Gastrocnemius medialis (tissue), 4 donors: Measurements from ENCODE around the gene ZDHHC8. TPM values are rescaled to one million over a fixed set of nuclear protein-coding genes. Genes with fewer than 3 reads are reported as not detected.

Experiments used
- ATAC-seq, 2 donors: fragments of 150-250 bp; one replicate each; pipeline ENCODE4 v1.9.1; 2016
- DNase-seq, 2 donors: peaks; one replicate each; pipeline ENCODE4 v3.0.0-alpha.2; 2019
- H3K27ac ChIP-seq, 4 donors: fragments of 200-600 bp; sonication (generic); 1 replicate in 1 of 4; 2 replicates in 3 of 4; pipeline ENCODE4 v1.5.1; 2016 to 2018; ENCODE audit warnings: mild to moderate bottlenecking in 2 of 4, moderate library complexity in 1 of 4
- H3K27me3 ChIP-seq, 3 donors: fragments of 200-600 bp; sonication (generic) in 2 of 3; 1 replicate in 1 of 3; 2 replicates in 2 of 3; pipeline versions ENCODE4 v1.5.1 to v1.6.0; 2016 to 2019; ENCODE audit warnings: mild to moderate bottlenecking in 1 of 3, moderate library complexity in 1 of 3
- H3K36me3 ChIP-seq, 2 donors: fragments of 200-600 bp; sonication (generic) in 1 of 2; one replicate each; pipeline ENCODE4 v1.5.1; 2017 to 2018
- H3K4me1 ChIP-seq, 2 donors: fragments of 200-600 bp; sonication (generic) in 1 of 2; one replicate each; pipeline ENCODE4 v1.5.1; 2016 to 2017; ENCODE audit warnings: mild to moderate bottlenecking in 2 of 2
- H3K4me3 ChIP-seq, 4 donors: fragments of 200-600 bp; sonication (generic) in 3 of 4; 1 replicate in 1 of 4; 2 replicates in 3 of 4; pipeline ENCODE4 v1.5.1; 2016 to 2019; ENCODE audit warnings: mild to moderate bottlenecking in 2 of 4
- H3K9me3 ChIP-seq, 3 donors: fragments of 200-600 bp; sonication (generic) in 2 of 3; 1 replicate in 1 of 3; 2 replicates in 2 of 3; pipeline ENCODE4 v1.5.1; 2016 to 2019
- POLR2A ChIP-seq, 2 donors: fragments of 450-650 bp; IDR thresholded peaks; one replicate each; pipeline ENCODE4 v1.6.1; 2017; ENCODE audit warnings: antibody characterized with exemption in 2 of 2, mild to moderate bottlenecking in 2 of 2, moderate library complexity in 2 of 2
- in situ Hi-C, 4 donors: fragments of 200-750 bp; cut with MboI; loops; one replicate each; pipeline versions ENCODE4 v1.15.0 to v1.8.0; 2017; ENCODE audit warnings: low sequenced_read_pairs in 4 of 4
- intact Hi-C: fragments of 100-400 bp; cut with DNase I; formaldehyde crosslinking; loops from one replicate; pipeline ENCODE4 v1.15.1; 2023; ENCODE audit warnings: low total_unique reads
- total RNA-seq, 4 donors: library from RNA; depleted of rRNA; stranded (reverse); fragments of >200 nt; gene quantifications; one replicate each; pipeline versions ENCODE4 v1.1.0 to v1.2.3, GENCODE V29; 2016
- TF ChIP-seq, protein P1 (sequence below), 5 experiments: fragments of 450-650 bp in 3 of 5; fragments of 200-600 bp in 2 of 5; sonication (generic) in 2 of 5; IDR thresholded peaks in 4 of 5; conservative IDR thresholded peaks in 1 of 5; 1 replicate in 4 of 5; 2 replicates in 1 of 5; pipeline ENCODE4 v1.5.1; 2016 to 2019; ENCODE audit warnings: antibody characterized with exemption in 5 of 5, mild to moderate bottlenecking in 3 of 5, moderate library complexity in 3 of 5

Gene ZDHHC8
- total RNA-seq, 4 donors from 2014 or later = 7.3 to 15.8 (median 12.8) TPM

DNA sequence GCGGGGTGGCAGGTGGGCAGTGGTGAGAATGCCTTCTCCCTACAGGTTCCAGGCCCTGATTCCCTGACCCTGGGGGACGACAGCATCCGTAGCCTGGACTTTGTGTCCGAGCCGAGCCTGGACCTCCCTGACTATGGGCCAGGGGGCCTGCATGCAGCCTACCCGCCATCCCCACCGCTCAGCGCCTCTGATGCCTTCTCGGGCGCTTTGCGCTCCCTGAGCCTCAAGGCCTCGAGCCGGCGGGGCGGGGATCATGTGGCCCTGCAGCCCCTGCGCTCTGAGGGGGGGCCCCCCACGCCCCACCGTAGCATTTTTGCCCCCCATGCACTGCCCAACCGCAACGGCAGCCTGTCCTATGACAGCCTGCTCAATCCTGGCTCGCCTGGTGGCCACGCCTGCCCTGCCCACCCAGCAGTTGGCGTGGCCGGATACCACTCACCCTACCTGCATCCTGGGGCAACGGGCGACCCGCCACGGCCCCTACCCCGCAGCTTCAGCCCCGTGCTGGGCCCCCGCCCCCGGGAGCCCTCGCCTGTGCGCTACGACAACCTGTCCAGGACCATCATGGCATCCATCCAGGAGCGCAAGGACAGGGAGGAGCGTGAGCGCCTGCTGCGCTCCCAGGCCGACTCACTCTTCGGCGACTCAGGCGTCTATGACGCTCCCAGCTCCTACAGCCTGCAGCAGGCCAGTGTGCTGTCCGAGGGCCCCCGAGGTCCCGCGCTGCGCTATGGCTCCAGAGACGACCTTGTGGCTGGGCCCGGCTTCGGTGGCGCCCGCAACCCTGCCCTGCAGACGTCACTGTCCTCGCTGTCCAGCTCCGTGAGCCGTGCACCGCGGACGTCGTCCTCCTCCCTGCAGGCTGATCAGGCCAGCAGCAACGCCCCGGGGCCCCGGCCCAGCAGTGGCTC, 11.4 kb downstream of the ZDHHC8 start:
- no peak for DNase-seq
- Histone ChIP-seq H3K27ac (no peak overlapping the region), H3K4me1 (peaks cover 4 to 6% of the 10 kb centered on the region in 2 donors), H3K27me3 (no peaks in the 10 kb centered on the region), H3K4me3 (no peak overlapping the region), H3K36me3 (peaks cover 0 to 9% of the 10 kb centered on the region in 2 donors), H3K9me3 (no peaks in the 10 kb centered on the region)
- in situ Hi-C loops = no loop called here
- ATAC-seq = no peak
- TF ChIP-seq, protein P1, sequence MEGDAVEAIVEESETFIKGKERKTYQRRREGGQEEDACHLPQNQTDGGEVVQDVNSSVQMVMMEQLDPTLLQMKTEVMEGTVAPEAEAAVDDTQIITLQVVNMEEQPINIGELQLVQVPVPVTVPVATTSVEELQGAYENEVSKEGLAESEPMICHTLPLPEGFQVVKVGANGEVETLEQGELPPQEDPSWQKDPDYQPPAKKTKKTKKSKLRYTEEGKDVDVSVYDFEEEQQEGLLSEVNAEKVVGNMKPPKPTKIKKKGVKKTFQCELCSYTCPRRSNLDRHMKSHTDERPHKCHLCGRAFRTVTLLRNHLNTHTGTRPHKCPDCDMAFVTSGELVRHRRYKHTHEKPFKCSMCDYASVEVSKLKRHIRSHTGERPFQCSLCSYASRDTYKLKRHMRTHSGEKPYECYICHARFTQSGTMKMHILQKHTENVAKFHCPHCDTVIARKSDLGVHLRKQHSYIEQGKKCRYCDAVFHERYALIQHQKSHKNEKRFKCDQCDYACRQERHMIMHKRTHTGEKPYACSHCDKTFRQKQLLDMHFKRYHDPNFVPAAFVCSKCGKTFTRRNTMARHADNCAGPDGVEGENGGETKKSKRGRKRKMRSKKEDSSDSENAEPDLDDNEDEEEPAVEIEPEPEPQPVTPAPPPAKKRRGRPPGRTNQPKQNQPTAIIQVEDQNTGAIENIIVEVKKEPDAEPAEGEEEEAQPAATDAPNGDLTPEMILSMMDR (IDR thresholded peaks at IDR 0.05 in 4 of 5, conservative IDR thresholded peaks at IDR 0.05 in 1 of 5) = no peak
- no peak for TF ChIP-seq POLR2A (IDR thresholded peaks at IDR 0.05)
- intact Hi-C loops = no loop called here

DNA sequence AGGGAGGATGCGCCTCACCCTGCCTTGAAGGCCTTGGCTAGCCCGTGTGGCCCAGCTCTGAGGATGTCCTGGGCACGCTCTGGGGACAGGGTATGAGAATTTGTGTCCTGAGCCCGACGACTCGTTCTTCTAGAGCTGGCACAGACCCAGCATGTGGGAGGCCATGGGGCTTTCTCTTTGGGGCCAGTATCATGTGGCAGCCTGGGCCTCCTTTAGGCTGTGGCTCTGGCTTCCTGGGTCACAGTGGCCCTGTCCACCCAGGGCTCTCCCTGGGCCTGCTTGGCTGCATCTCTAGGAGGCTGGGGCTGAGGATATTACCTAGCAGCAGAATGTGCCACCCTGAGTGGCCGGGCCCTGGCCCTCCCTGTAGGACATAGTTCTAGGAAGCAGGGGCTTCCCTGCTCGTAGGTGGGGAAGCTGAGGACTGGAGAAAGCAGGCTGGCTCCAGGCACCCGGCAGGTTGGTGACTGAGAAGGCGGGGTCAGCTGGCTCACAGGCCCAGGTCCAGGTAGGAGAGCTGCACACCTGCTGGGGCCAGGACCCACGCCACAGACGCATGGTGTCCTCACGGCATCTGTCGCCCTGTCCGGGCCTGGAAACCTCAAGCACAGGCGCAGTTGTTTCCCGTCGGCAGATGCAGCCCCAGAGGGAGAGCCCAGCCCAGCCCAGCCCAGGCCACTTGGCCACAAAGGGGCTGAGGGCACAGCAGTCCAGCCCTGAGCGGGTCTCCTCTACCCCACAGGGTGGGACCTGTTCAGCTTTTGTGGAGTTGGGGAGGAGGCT, 12.5 kb downstream of the ZDHHC8 start:
- Histone ChIP-seq H3K36me3 (peaks cover 0 to 9% of the 10 kb centered on the region in 2 donors), H3K4me3 (no peak overlapping the region), H3K27ac (no peak overlapping the region), H3K4me1 (no peaks in the 10 kb centered on the region), H3K27me3 (no peaks in the 10 kb centered on the region), H3K9me3 (no peaks in the 10 kb centered on the region)
- DNase-seq = no peak
- no peak for ATAC-seq
- TF ChIP-seq, protein P1 (IDR thresholded peaks at IDR 0.05 in 4 of 5, conservative IDR thresholded peaks at IDR 0.05 in 1 of 5) = no peak
- TF ChIP-seq POLR2A (IDR thresholded peaks at IDR 0.05) = no peak
- intact Hi-C loops = no loop called here
- in situ Hi-C loops = no loop called here

DNA sequence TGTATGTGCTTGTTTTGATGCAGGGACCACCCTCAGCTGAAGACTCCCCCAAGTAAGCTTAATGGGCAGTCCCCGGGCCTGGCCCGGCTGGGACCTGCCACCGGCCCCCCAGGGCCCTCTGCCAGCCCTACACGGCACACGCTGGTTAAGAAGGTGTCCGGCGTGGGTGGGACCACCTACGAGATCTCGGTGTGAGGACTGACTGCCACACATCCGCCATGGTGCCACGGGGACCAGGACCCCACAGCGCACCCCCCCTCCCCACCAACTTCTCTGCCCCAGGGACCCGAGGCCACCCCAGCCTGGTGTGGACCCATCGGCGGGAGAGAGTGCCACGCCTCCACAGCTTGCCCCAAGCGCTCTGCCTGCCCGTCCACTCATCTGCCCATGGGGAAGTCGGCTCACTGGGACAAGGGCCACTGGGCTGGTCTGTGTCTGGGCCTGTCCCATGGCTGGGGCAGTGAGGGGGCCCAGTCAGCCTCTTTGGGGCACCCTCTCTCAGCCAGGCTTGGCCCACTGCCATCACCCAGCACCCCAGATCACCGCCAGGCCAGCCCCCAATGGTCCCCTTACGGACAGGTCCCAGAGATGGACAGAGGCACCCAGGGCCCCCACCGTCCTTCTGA, 13.7 kb downstream of the ZDHHC8 start:
- H3K4me3 ChIP-seq = no peak overlapping the region
- H3K36me3 ChIP-seq = peaks cover 0 to 9% of the 10 kb centered on the region in 2 donors
- TF ChIP-seq POLR2A (IDR thresholded peaks at IDR 0.05) = no peak
- TF ChIP-seq, protein P1 (IDR thresholded peaks at IDR 0.05 in 4 of 5, conservative IDR thresholded peaks at IDR 0.05 in 1 of 5) = no peak
- H3K27me3 ChIP-seq = no peaks in the 10 kb centered on the region
- no peak overlapping the region for H3K27ac ChIP-seq
- no peaks in the 10 kb centered on the region for H3K4me1 ChIP-seq
- H3K9me3 ChIP-seq = no peaks in the 10 kb centered on the region
- ATAC-seq = no peak
- intact Hi-C loops = no loop called here
- in situ Hi-C loops = no loop called here
- no peak for DNase-seq

DNA sequence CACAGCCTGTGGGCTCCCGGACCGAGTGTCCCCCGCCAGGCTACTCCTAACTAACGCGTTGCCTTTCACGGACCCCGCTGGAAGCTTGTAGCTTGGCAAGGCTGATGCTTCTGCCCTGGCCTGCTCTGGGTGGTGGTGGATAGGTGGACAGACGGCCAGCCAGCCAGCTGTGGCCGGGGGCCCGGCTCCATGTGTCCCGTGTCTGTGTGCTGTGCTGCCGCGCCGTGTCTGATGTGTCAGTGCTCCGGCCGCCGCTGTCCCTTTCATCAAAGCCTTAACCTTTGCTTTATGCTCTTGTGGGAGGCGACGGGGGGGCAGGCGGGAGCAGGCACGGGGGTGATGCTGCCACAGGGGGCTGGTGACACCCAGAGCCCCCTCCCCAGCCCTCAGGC, 14.2 kb downstream of the ZDHHC8 start:
- no peak overlapping the region for H3K27ac ChIP-seq
- no peak for ATAC-seq
- peaks cover 0 to 9% of the 10 kb centered on the region in 2 donors for H3K36me3 ChIP-seq
- H3K27me3 ChIP-seq = no peaks in the 10 kb centered on the region
- H3K9me3 ChIP-seq = no peaks in the 10 kb centered on the region
- no peak overlapping the region for H3K4me3 ChIP-seq
- in situ Hi-C loops (no loop called here), intact Hi-C loops (no loop called here)
- TF ChIP-seq, protein P1 (IDR thresholded peaks at IDR 0.05 in 4 of 5, conservative IDR thresholded peaks at IDR 0.05 in 1 of 5) = no peak
- DNase-seq = no peak
- no peaks in the 10 kb centered on the region for H3K4me1 ChIP-seq
